GM04503 (cell line): ENCODE data around the gene CUX1.

ENCODE experiments used
- DNase-seq: peaks from one replicate; pipeline ENCODE4 v3.0.0-alpha.2; 2012; ENCODE audit warnings: low read depth

The CUX1 gene

GRCh38 chr7:101896316-101896715 is 78.9 kb downstream of the CUX1 start:
- DNase-seq, result no peak

GRCh38 chr7:101896941-101897340 is 79.5 kb downstream of the CUX1 start:
- no peak for DNase-seq

- DNase-seq, result no peak
Observed at GRCh38 chr7:101898106-101898505, 80.7 kb downstream of the CUX1 start.

GRCh38 chr7:101899616-101900015 is 82.2 kb downstream of the CUX1 start:
- DNase-seq, result no peak

GRCh38 chr7:101900103-101900502 is 82.7 kb downstream of the CUX1 start:
- no peak for DNase-seq

- DNase-seq, result peak; percentile 39
Observed at GRCh38 chr7:101901661-101902491, 84.5 kb downstream of the CUX1 start.

GRCh38 chr7:101902680-101903514 is 85.5 kb downstream of the CUX1 start:
- no peak for DNase-seq

GRCh38 chr7:101903515-101903868 is 86.1 kb downstream of the CUX1 start:
- no peak for DNase-seq

- DNase-seq, result no peak
Observed at GRCh38 chr7:101904019-101904418, 86.6 kb downstream of the CUX1 start.

- no peak for DNase-seq
Observed at GRCh38 chr7:101905203-101905865, 87.9 kb downstream of the CUX1 start.

- no peak for DNase-seq
Observed at GRCh38 chr7:101906291-101907240, 89.1 kb downstream of the CUX1 start.

- no peak for DNase-seq
Observed at GRCh38 chr7:101910991-101911799, 93.8 kb downstream of the CUX1 start.

- no peak for DNase-seq
Observed at GRCh38 chr7:101911800-101912715, 94.6 kb downstream of the CUX1 start.

GRCh38 chr7:101912716-101913110 is 95.3 kb downstream of the CUX1 start:
- DNase-seq, result no peak

- DNase-seq, result no peak
Observed at GRCh38 chr7:101913247-101913721, 95.9 kb downstream of the CUX1 start.

- no peak for DNase-seq
Observed at GRCh38 chr7:101913851-101914250, 96.4 kb downstream of the CUX1 start.

GRCh38 chr7:101915000-101915399 is 97.6 kb downstream of the CUX1 start:
- DNase-seq, result no peak

- DNase-seq, result no peak
Observed at GRCh38 chr7:101916041-101916800, 98.8 kb downstream of the CUX1 start.

- no peak for DNase-seq
Observed at GRCh38 chr7:101916876-101917275, 99.5 kb downstream of the CUX1 start.
